ENCODE results near the gene CBFB. TPM values are rescaled to one million over a fixed set of nuclear protein-coding genes. Genes with fewer than 3 reads are reported as not detected.

The CBFB gene
- total RNA-seq, 1 experiment from 2014 or later = 76.3 TPM

- Histone ChIP-seq H2BK12ac (ENCODE audit: insufficient read length, low read depth, low read length) (no peak overlapping the region), H4K91ac (ENCODE audit: insufficient read length, low read depth, low read length) (no peak overlapping the region), H2BK120ac (ENCODE audit: low read depth, low read length, poor library complexity, severe bottlenecking) (no peak overlapping the region), H3K4me1 (ENCODE audit: insufficient read depth, low read length) (no peaks in the 10 kb centered on the region), H3T11ph (ENCODE audit: low read length) (no peak overlapping the region), H3K9me3 (ENCODE audit: control insufficient read depth, low read depth, low read length) (no peaks in the 10 kb centered on the region), H2BK15ac (ENCODE audit: low read depth, low read length) (no peak overlapping the region), H2AK5ac (ENCODE audit: insufficient read length, low read length) (no peak overlapping the region), H2BK20ac (ENCODE audit: low read depth, low read length, poor library complexity, severe bottlenecking) (no peak overlapping the region), H3K56ac (ENCODE audit: insufficient read length, low read depth, low read length) (no peak overlapping the region), H3K4me2 (ENCODE audit: insufficient read depth, insufficient read length, low read length) (peak overlapping the region; percentile 49), H3K27me3 (ENCODE audit: insufficient read depth, low read length) (peaks cover 16% of the 10 kb centered on the region; the same call in 1 of the 2 replicates), H3K79me2 (ENCODE audit: insufficient read depth, low read length) (no peaks in the 10 kb centered on the region), H3K23ac (ENCODE audit: insufficient read length, low read depth, low read length) (no peak overlapping the region), H3K18ac (ENCODE audit: insufficient read length, low read depth, low read length) (no peak overlapping the region), H4K5ac (ENCODE audit: insufficient read length, low read depth, low read length) (no peak overlapping the region), H2BK5ac (ENCODE audit: insufficient read length, low read length) (no peak overlapping the region), H3K14ac (ENCODE audit: insufficient read depth, low read length) (no peak overlapping the region), H3K9ac (ENCODE audit: extremely low read depth, insufficient read length, low read length) (no peak overlapping the region), H3K4ac (ENCODE audit: low read depth, low read length) (no peak overlapping the region), H4K20me1 (ENCODE audit: control insufficient read depth, insufficient read depth, insufficient read length) (no peaks in the 10 kb centered on the region), H3K27ac (ENCODE audit: insufficient read length, low read depth, low read length) (no peak overlapping the region), H2AFZ (ENCODE audit: low read length) (no peak overlapping the region), H3K79me1 (ENCODE audit: insufficient read depth, low read depth, low read length, poor library complexity, severe bottlenecking) (no peaks in the 10 kb centered on the region), H4K8ac (replicated peaks; ENCODE audit: insufficient read length, low read depth, low read length) (no peak overlapping the region), H3K23me2 (ENCODE audit: insufficient read length, low read depth, low read length, poor library complexity, severe bottlenecking) (peaks cover 6% of the 10 kb centered on the region)
- H3K4me3 Mint-ChIP-seq = peak overlapping the region; percentile 57 to 79
- H3K27me3 Mint-ChIP-seq (ENCODE audit: low read depth) = peaks cover 47% of the 10 kb centered on the region
- no peak for TF ChIP-seq CTCF (conservative IDR thresholded peaks at IDR 0.05)
- no peak overlapping the region for H3K27ac Mint-ChIP-seq
- no peak for DNase-seq
- no CpG with 5 or more reads among the region's 6 CpGs for WGBS (ENCODE audit: extremely low coverage, insufficient read length, low lambda C conversion rate)
- H3K4me1 Mint-ChIP-seq = peaks cover 3 to 12% of the 10 kb centered on the region in 2 experiments; a peak in 2 of 4 replicates
- H3K36me3 Mint-ChIP-seq (ENCODE audit: insufficient read depth in 1 of 3, low read depth in 3 of 3) = no peaks in the 10 kb centered on the region
- no peaks in the 10 kb centered on the region for H3K9me3 Mint-ChIP-seq
Observed at GRCh38 chr16:67014634-67015312, 14.2 kb upstream of the CBFB start.
